Ramos (cell line): Measurements from ENCODE around the gene TMEM205.

Source experiments
- in situ Hi-C: fragments of 300-500 bp; cut with MboI; formaldehyde crosslinking; loops from one replicate; pipeline ENCODE4 v1.14.3; 2022; ENCODE audit warnings: low sequenced_read_pairs; ENCODE audit not compliant: unreplicated experiment

The TMEM205 gene

GRCh38 chr19:11306337-11306736 lies 39.7 kb downstream of the TMEM205 start:
- in situ Hi-C loops: no loop called here

GRCh38 chr19:11304936-11305335 lies 41.1 kb downstream of the TMEM205 start:
- in situ Hi-C loops: no loop called here

GRCh38 chr19:11300811-11301120 lies 45.3 kb downstream of the TMEM205 start:
- in situ Hi-C loops: no loop called here

- in situ Hi-C loops: loop anchor here (10.0 kb wide), 1 partner anchor 145 kb away; no protein-coding TSS in a partner anchor
Measured at GRCh38 chr19:11299946-11300810, 45.9 kb downstream of the TMEM205 start.

GRCh38 chr19:11296264-11296663 lies 49.8 kb downstream of the TMEM205 start:
- in situ Hi-C loops: loop anchor here (10.0 kb wide), 1 partner anchor 149 kb away; no protein-coding TSS in a partner anchor

- in situ Hi-C loops: loop anchor here (10.0 kb wide), 1 partner anchor 149 kb away; no protein-coding TSS in a partner anchor
Measured at GRCh38 chr19:11295665-11296245, 50.3 kb downstream of the TMEM205 start, which contains the start of gene TSPAN16. Gene TSPAN16, plus strand, starts transcription at chr19:11296160. Its CDS starts 138 bp downstream, at chr19:11296298.

GRCh38 chr19:11295180-11295579 lies 50.9 kb downstream of the TMEM205 start:
- in situ Hi-C loops: loop anchor here (10.0 kb wide), 1 partner anchor 150 kb away; no protein-coding TSS in a partner anchor

- in situ Hi-C loops: loop anchor here (10.0 kb wide), 1 partner anchor 151 kb away; no protein-coding TSS in a partner anchor
Measured at GRCh38 chr19:11293433-11294389, 52.4 kb downstream of the TMEM205 start.
